HG03280 (cell line): ENCODE measurements around the gene PRKD1.

Experiments used
- ATAC-seq: cut with Tn5 transposase; IDR thresholded peaks from one replicate; pipeline ENCODE4 v1.9.1; 2021; ENCODE audit warnings: mild to moderate bottlenecking, moderate library complexity; ENCODE audit not compliant: unreplicated experiment

PRKD1 gene

GRCh38 chr14:29630566-29631160, 297.0 kb downstream of the PRKD1 start:
- ATAC-seq, result no peak

- ATAC-seq, result no peak
Observed at GRCh38 chr14:29629839-29630238, 297.8 kb downstream of the PRKD1 start.

GRCh38 chr14:29627137-29627536, 300.5 kb downstream of the PRKD1 start:
- no peak for ATAC-seq

GRCh38 chr14:29618323-29619067, 309.2 kb downstream of the PRKD1 start:
- no peak for ATAC-seq

GRCh38 chr14:29616922-29617321, 310.7 kb downstream of the PRKD1 start:
- no peak for ATAC-seq

GRCh38 chr14:29608861-29609260, 318.8 kb downstream of the PRKD1 start:
- no peak for ATAC-seq

- ATAC-seq, result no peak
Observed at GRCh38 chr14:29607169-29607568, 320.5 kb downstream of the PRKD1 start.

- ATAC-seq, result no peak
Observed at GRCh38 chr14:29603696-29604095, 324.0 kb downstream of the PRKD1 start.

- ATAC-seq, result no peak
Observed at GRCh38 chr14:29601616-29602015, 326.0 kb downstream of the PRKD1 start.

GRCh38 chr14:29587761-29588470, 339.7 kb downstream of the PRKD1 start:
- no peak for ATAC-seq

GRCh38 chr14:29587046-29587445, 340.6 kb downstream of the PRKD1 start:
- ATAC-seq, result no peak

GRCh38 chr14:29584992-29585391, 342.7 kb downstream of the PRKD1 start:
- no peak for ATAC-seq

- ATAC-seq, result no peak
Observed at GRCh38 chr14:29580763-29581162, 346.9 kb downstream of the PRKD1 start.

GRCh38 chr14:29579838-29580237, 347.8 kb downstream of the PRKD1 start:
- ATAC-seq, result no peak

- no peak for ATAC-seq
Observed at GRCh38 chr14:29576927-29577326, 350.7 kb downstream of the PRKD1 start.

GRCh38 chr14:29569194-29569593, 358.5 kb downstream of the PRKD1 start:
- ATAC-seq, result no peak

GRCh38 chr14:29566194-29566593, 361.5 kb downstream of the PRKD1 start:
- no peak for ATAC-seq

- ATAC-seq, result no peak
Observed at GRCh38 chr14:29558516-29558915, 369.1 kb downstream of the PRKD1 start.

- no peak for ATAC-seq
Observed at GRCh38 chr14:29554335-29554734, 373.3 kb downstream of the PRKD1 start.

- no peak for ATAC-seq
Observed at GRCh38 chr14:29553427-29553826, 374.2 kb downstream of the PRKD1 start.

GRCh38 chr14:29548948-29549370, 378.7 kb downstream of the PRKD1 start:
- ATAC-seq, result peak; percentile 81

GRCh38 chr14:29545714-29546113, 381.9 kb downstream of the PRKD1 start:
- ATAC-seq, result no peak
